H1 (cell line): ENCODE results near the gene SPC24. TPM values are rescaled to one million over a fixed set of nuclear protein-coding genes. Genes with fewer than 3 reads are reported as not detected.

ENCODE experiments used
- CTCF ChIA-PET: fragments of 300-600 bp; sonication (Branson Sonifier 250); formaldehyde crosslinking; loops from one replicate; lab custom pipeline; 2021; ENCODE audit not compliant: partially characterized antibody; lab: Charles Lee
- POLR2A ChIA-PET: fragments of 300-600 bp; sonication (Branson Sonifier 250); formaldehyde crosslinking; loops from one replicate; lab custom pipeline; 2021; ENCODE audit warnings: inconsistent platforms; ENCODE audit not compliant: partially characterized antibody; lab: Charles Lee
- DNase-seq, 2 experiments: peaks; one replicate each; pipeline versions ENCODE4 v3.0.0 to v3.0.0-alpha.2; 2010 to 2022; ENCODE audit warnings: low spot score in 2 of 2, low read depth in 1 of 2, mixed read lengths in 1 of 2
- FAIRE-seq: peaks from 2 replicates; lab custom pipeline; 2011; peaks lifted over from hg19 to GRCh38; lab: Jason Lieb, UNC
- H2AFZ ChIP-seq: 2 replicates; pipeline ENCODE4 v1.8.1; 2012; ENCODE audit warnings: low read length, inconsistent platforms
- H2AK5ac ChIP-seq: 2 replicates; pipeline ENCODE4 v1.6.1; 2013; ENCODE audit warnings: low read depth, low read length
- H2BK120ac ChIP-seq: replicated peaks from 2 replicates; pipeline ENCODE3; 2013; ENCODE audit warnings: low read depth, low read length, inconsistent platforms
- H2BK12ac ChIP-seq: 2 replicates; pipeline ENCODE4 v1.6.1; 2013; ENCODE audit warnings: low read depth, low read length
- H2BK15ac ChIP-seq: 2 replicates; pipeline ENCODE4 v1.6.1; 2013; ENCODE audit warnings: low read length
- H2BK20ac ChIP-seq: 2 replicates; pipeline ENCODE4 v1.6.1; 2013; ENCODE audit warnings: low read length
- H2BK5ac ChIP-seq: 2 replicates; pipeline ENCODE4 v1.6.1; 2013; ENCODE audit warnings: low read depth, low read length
- H3K14ac ChIP-seq: 2 replicates; pipeline ENCODE4 v1.6.1; 2013; ENCODE audit warnings: inconsistent platforms; ENCODE audit not compliant: insufficient read length
- H3K18ac ChIP-seq: 2 replicates; pipeline ENCODE4 v1.6.1; 2013; ENCODE audit warnings: low read length; ENCODE audit errors: extremely low read depth
- H3K23ac ChIP-seq: 2 replicates; pipeline ENCODE4 v1.6.1; 2013; ENCODE audit warnings: inconsistent platforms; ENCODE audit not compliant: insufficient read length
- H3K23me2 ChIP-seq: 2 replicates; pipeline ENCODE4 v1.6.1; 2013; ENCODE audit warnings: low read depth, low read length
- H3K27ac ChIP-seq: 2 replicates; pipeline ENCODE4 v1.6.1; 2011; ENCODE audit warnings: low read depth, low read length, inconsistent platforms
- H3K27me3 ChIP-seq, 4 experiments: replicated peaks in 1 of 4; 1 replicate in 1 of 4; 2 replicates in 3 of 4; pipeline versions ENCODE4 v1.6.1 to v1.8.1; 2011 to 2013; ENCODE audit warnings: low read length in 3 of 4, mild to moderate bottlenecking in 3 of 4, inconsistent platforms in 2 of 4, mixed read lengths in 2 of 4, moderate library complexity in 1 of 4; ENCODE audit not compliant: control insufficient read depth in 3 of 4, insufficient read depth in 3 of 4; ENCODE audit errors: extremely low read depth in 1 of 4
- H3K36me3 ChIP-seq, 4 experiments: 2 replicates each; pipeline versions ENCODE4 v1.6.1 to v1.8.1; 2011 to 2013; ENCODE audit warnings: mild to moderate bottlenecking in 4 of 4, low read length in 3 of 4, moderate library complexity in 2 of 4, control low read depth in 1 of 4, inconsistent platforms in 1 of 4; ENCODE audit not compliant: insufficient read depth in 4 of 4, control insufficient read depth in 2 of 4
- H3K4ac ChIP-seq: replicated peaks from 2 replicates; pipeline ENCODE3; 2013; ENCODE audit warnings: low read length, low read depth, mixed read lengths, inconsistent platforms; ENCODE audit not compliant: insufficient read length
- H3K4me1 ChIP-seq, 4 experiments: replicated peaks in 1 of 4; 1 replicate in 1 of 4; 2 replicates in 3 of 4; pipeline versions ENCODE4 v1.6.1 to v1.8.1; 2011 to 2013; ENCODE audit warnings: low read length in 3 of 4, inconsistent platforms in 2 of 4, mixed read lengths in 1 of 4; ENCODE audit not compliant: insufficient read depth in 4 of 4, control insufficient read depth in 3 of 4
- H3K4me2 ChIP-seq, 2 experiments: 2 replicates each; pipeline versions ENCODE4 v1.6.1 to v1.8.1; 2011 to 2013; ENCODE audit warnings: low read depth in 2 of 2, low read length in 2 of 2, control low read depth in 1 of 2, inconsistent platforms in 1 of 2, mild to moderate bottlenecking in 1 of 2; ENCODE audit not compliant: insufficient read depth in 1 of 2
- H3K4me3 ChIP-seq, 4 experiments: fragments of 200-600, 300-600 bp in 1 of 4; sonication (generic), shearing (Covaris generic), sonication (Bioruptor Twin) in 1 of 4; 2 replicates each; pipeline versions ENCODE4 v1.5.1 to v1.8.1; 2011 to 2016; ENCODE audit warnings: low read length in 4 of 4, low read depth in 3 of 4, control low read depth in 2 of 4, inconsistent platforms in 2 of 4, mild to moderate bottlenecking in 2 of 4, mixed read lengths in 1 of 4, moderate library complexity in 1 of 4; ENCODE audit not compliant: insufficient read depth in 2 of 4; ENCODE audit errors: extremely low read depth in 1 of 4
- H3K56ac ChIP-seq: replicated peaks from 2 replicates; pipeline ENCODE3; 2013; ENCODE audit warnings: low read depth, mild to moderate bottlenecking, mixed read lengths, low read length, inconsistent platforms; ENCODE audit not compliant: insufficient read length
- H3K79me1 ChIP-seq: 2 replicates; pipeline ENCODE4 v1.6.1; 2013; ENCODE audit warnings: low read depth, low read length, control low read depth
- H3K79me2 ChIP-seq, 2 experiments: 2 replicates each; pipeline versions ENCODE4 v1.6.1 to v1.8.1; 2012 to 2013; ENCODE audit warnings: low read length in 2 of 2, mild to moderate bottlenecking in 2 of 2, inconsistent platforms in 1 of 2; ENCODE audit not compliant: insufficient read depth in 2 of 2, control insufficient read depth in 1 of 2
- H3K9ac ChIP-seq, 4 experiments: replicated peaks in 1 of 4; 1 replicate in 1 of 4; 2 replicates in 3 of 4; pipeline versions ENCODE4 v1.6.1 to v1.8.1; 2011 to 2013; ENCODE audit warnings: low read depth in 3 of 4, low read length in 3 of 4, control low read depth in 2 of 4, mild to moderate bottlenecking in 2 of 4, moderate library complexity in 2 of 4, inconsistent platforms in 1 of 4; ENCODE audit errors: extremely low read depth in 1 of 4
- H3K9me3 ChIP-seq, 2 experiments: 2 replicates each; pipeline versions ENCODE4 v1.6.1 to v1.8.1; 2012 to 2013; ENCODE audit warnings: mild to moderate bottlenecking in 2 of 2, moderate library complexity in 2 of 2, control low read depth in 1 of 2, inconsistent platforms in 1 of 2, low read depth in 1 of 2, low read length in 1 of 2, mixed read lengths in 1 of 2; ENCODE audit not compliant: insufficient read depth in 2 of 2
- H4K20me1 ChIP-seq, 2 experiments: replicated peaks in 1 of 2; 2 replicates each; pipeline versions ENCODE3 to v1.8.1; 2011 to 2013; ENCODE audit warnings: inconsistent platforms in 2 of 2, low read length in 2 of 2, mild to moderate bottlenecking in 1 of 2; ENCODE audit not compliant: insufficient read depth in 2 of 2, control insufficient read depth in 1 of 2
- H4K5ac ChIP-seq: 2 replicates; pipeline ENCODE4 v1.6.1; 2013; ENCODE audit warnings: low read length, low read depth, mixed read lengths, inconsistent platforms; ENCODE audit not compliant: insufficient read length
- H4K8ac ChIP-seq: 2 replicates; pipeline ENCODE4 v1.8.0; 2013; ENCODE audit warnings: mild to moderate bottlenecking, moderate library complexity, low read length, inconsistent platforms; ENCODE audit not compliant: insufficient read depth; ENCODE audit errors: extremely low read depth
- H4K91ac ChIP-seq: replicated peaks from 2 replicates; pipeline ENCODE3; 2013; ENCODE audit warnings: low read length, mixed read lengths, inconsistent platforms; ENCODE audit not compliant: insufficient read length
- EP300 ChIP-seq, 2 experiments: IDR thresholded peaks; 1 replicate in 1 of 2; 2 replicates in 1 of 2; pipeline ENCODE4 v1.6.1; 2011 to 2012; ENCODE audit warnings: low read depth in 2 of 2, low read length in 2 of 2, mild to moderate bottlenecking in 2 of 2, borderline replicate concordance in 1 of 2, inconsistent platforms in 1 of 2, moderate library complexity in 1 of 2
- POLR2A ChIP-seq, 2 experiments: IDR thresholded peaks; 1 replicate in 1 of 2; 2 replicates in 1 of 2; pipeline ENCODE4 v1.6.1; 2011; ENCODE audit warnings: low read depth in 2 of 2, low read length in 2 of 2, mild to moderate bottlenecking in 2 of 2; ENCODE audit errors: control extremely low read depth in 1 of 2
- POLR2AphosphoS5 ChIP-seq: IDR thresholded peaks from 2 replicates; pipeline ENCODE4 v1.6.1; 2011; ENCODE audit warnings: low read depth, low read length
- RBBP5 ChIP-seq: IDR thresholded peaks from 2 replicates; pipeline ENCODE4 v1.7.1; 2012; ENCODE audit warnings: low read depth, mild to moderate bottlenecking, inconsistent platforms, low read length, moderate library complexity, borderline replicate concordance
- RFX5 ChIP-seq: IDR thresholded peaks from 2 replicates; pipeline ENCODE4 v1.6.1; 2011; ENCODE audit warnings: low read depth, low read length, improper control_type of control experiment, borderline replicate concordance
- SP1 ChIP-seq: IDR thresholded peaks from 2 replicates; pipeline ENCODE4 v1.6.1; 2011; ENCODE audit warnings: low read depth, low read length
- WGBS, 2 experiments: shearing (Covaris generic) in 1 of 2; methylation state at CpG; one replicate each; pipeline versions ENCODE4 v1.1.6 to v1.1.7; 2013 to 2015; ENCODE audit warnings: low lambda C conversion rate in 2 of 2, mixed read lengths in 2 of 2, inconsistent platforms in 1 of 2, low coverage in 1 of 2, missing lambda C conversion rate in 1 of 2; ENCODE audit not compliant: insufficient replicate concordance in 2 of 2, insufficient coverage in 1 of 2, insufficient read length in 1 of 2; ENCODE audit errors: extremely low coverage in 1 of 2, missing lambda C conversion rate in 1 of 2; 5-methylcytosine and 5-hydroxymethylcytosine counted together
- polyA plus RNA-seq, 7 experiments: library from polyadenylated mRNA; depleted of rRNA in 3 of 7; stranded (reverse) in 5 of 7; unstranded in 2 of 7; fragments of >200 nt in 5 of 7; fragments of 200-250 nt in 2 of 7; gene quantifications; 1 replicate in 5 of 7; 2 replicates in 1 of 7; 4 replicates in 1 of 7; pipeline versions ENCODE4 v1.2.1 to v1.2.3, GENCODE V29; 2011 to 2013; ENCODE audit warnings: missing spikeins in 2 of 7, mixed read lengths in 2 of 7
- total RNA-seq: library from RNA; stranded (reverse); fragmentation: NEBNext Ultra II Directional; extraction: Animal tissue kit (Norgen Biotek cat#: 25700); gene quantifications from 2 replicates; pipeline ENCODE4 v1.2.1, GENCODE V29; 2021
- TF ChIP-seq, protein P1 (sequence below): IDR thresholded peaks from 2 replicates; pipeline ENCODE4 v1.6.1; 2012; ENCODE audit warnings: inconsistent platforms

The SPC24 gene
- total and polyA plus RNA-seq, 2 of the 8 experiments (the other 6 are each of a cell fraction or from before 2014, with no cell fraction given), result 17.7 to 42.4 TPM

DNA sequence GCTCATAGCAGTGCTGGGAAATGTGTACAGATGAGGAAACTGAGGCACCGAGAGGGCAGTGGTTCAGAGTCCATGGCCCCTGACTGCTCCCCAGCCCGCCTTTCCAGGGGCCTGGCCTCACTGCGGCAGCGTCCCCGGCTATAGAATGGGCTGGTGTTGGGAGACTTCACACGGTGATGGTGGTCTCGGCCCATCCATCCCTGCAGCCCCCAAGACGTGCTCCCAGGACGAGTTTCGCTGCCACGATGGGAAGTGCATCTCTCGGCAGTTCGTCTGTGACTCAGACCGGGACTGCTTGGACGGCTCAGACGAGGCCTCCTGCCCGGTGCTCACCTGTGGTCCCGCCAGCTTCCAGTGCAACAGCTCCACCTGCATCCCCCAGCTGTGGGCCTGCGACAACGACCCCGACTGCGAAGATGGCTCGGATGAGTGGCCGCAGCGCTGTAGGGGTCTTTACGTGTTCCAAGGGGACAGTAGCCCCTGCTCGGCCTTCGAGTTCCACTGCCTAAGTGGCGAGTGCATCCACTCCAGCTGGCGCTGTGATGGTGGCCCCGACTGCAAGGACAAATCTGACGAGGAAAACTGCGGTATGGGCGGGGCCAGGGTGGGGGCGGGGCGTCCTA lies 50.5 kb downstream of the SPC24 start:
- Histone ChIP-seq H3K56ac (no peak overlapping the region), H3K23me2 (no peaks in the 10 kb centered on the region), H3K4me3 (no peak overlapping the region), H2BK15ac (no peak overlapping the region), H3K4ac (no peak overlapping the region), H4K20me1 (peaks cover 8 to 25% of the 10 kb centered on the region in 2 experiments), H2BK12ac (no peak overlapping the region), H2AFZ (no peak overlapping the region), H3K9me3 (no peaks in the 10 kb centered on the region), H3K23ac (no peak overlapping the region), H3K27ac (no peak overlapping the region), H4K8ac (peak overlapping the region; percentile 69), H3K27me3 (no peaks in the 10 kb centered on the region), H2BK5ac (no peak overlapping the region), H4K91ac (no peak overlapping the region), H3K79me1 (peaks cover 4% of the 10 kb centered on the region; the same call in 1 of the 2 replicates), H3K18ac (no peak overlapping the region), H3K36me3 (peaks cover 52 to 95% (median 78%) of the 10 kb centered on the region in 4 experiments), H3K9ac (no peak overlapping the region), H2BK20ac (no peak overlapping the region), H4K5ac (no peak overlapping the region), H2BK120ac (no peak overlapping the region), H3K14ac (no peak overlapping the region), H2AK5ac (no peak overlapping the region), H3K79me2 (peaks cover 0 to 19% of the 10 kb centered on the region in 2 experiments; a peak in 3 of 4 replicates), H3K4me2 (no peak overlapping the region), H3K4me1 (peaks cover 0 to 3% (median 0%) of the 10 kb centered on the region in 4 experiments; a peak in 1 of 7 replicates)
- FAIRE-seq, result no peak
- ChIA-PET POLR2A (interaction anchor here (0.7 to 1.2 kb wide), 3 partner anchors 10 to 13 kb away, joined by 3 to 4 read pairs (median 3); no protein-coding TSS in a partner anchor), CTCF (interaction anchor here (0.5 to 4.2 kb wide), 4 partner anchors 17 to 199 kb away, joined by 3 to 13 read pairs (median 4); no protein-coding TSS in a partner anchor)
- no peak for DNase-seq
- WGBS, 2 experiments, result 94% methylated on average over 36 of the region's 36 CpGs; no CpG with 5 or more reads in 1 of the 2 experiments
- no peak for TF ChIP-seq EP300 (IDR thresholded peaks at IDR 0.05; ENCODE audit: borderline replicate concordance in 1 of 2, low read depth in 2 of 2, low read length in 2 of 2)
- TF ChIP-seq SP1, result no peak
- no peak for TF ChIP-seq RBBP5
- peak; percentile 76 for TF ChIP-seq POLR2AphosphoS5
- TF ChIP-seq POLR2A (IDR thresholded peaks at IDR 0.05; ENCODE audit: control extremely low read depth in 1 of 2, low read depth in 2 of 2, low read length in 2 of 2), result peak in 1 of 2 experiments; percentile 62; a peak in 1 of 3 replicates
- TF ChIP-seq, protein P1, sequence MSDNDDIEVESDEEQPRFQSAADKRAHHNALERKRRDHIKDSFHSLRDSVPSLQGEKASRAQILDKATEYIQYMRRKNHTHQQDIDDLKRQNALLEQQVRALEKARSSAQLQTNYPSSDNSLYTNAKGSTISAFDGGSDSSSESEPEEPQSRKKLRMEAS, result no peak
- TF ChIP-seq RFX5, result no peak
